Right cardiac atrium (tissue), 5 donors: ENCODE results near the gene RBM17. TPM values are rescaled to one million over a fixed set of nuclear protein-coding genes. Genes with fewer than 3 reads are reported as not detected.
"Not testable (repeated sequence)": the region's sequence is repeated elsewhere in the genome, so short reads cannot be mapped to it uniquely, and the experiment has no call there.

Experiments
- ATAC-seq, 2 donors: fragments of 200-7000 bp; cut with Tn5 transposase; one replicate each; pipeline versions ENCODE4 v1.8.0 to v1.9.1; 2020; ENCODE audit warnings: moderate library complexity in 2 of 2, mild to moderate bottlenecking in 1 of 2
- DNase-seq, 3 donors: peaks; one replicate each; pipeline ENCODE4 v3.0.0-alpha.2; 2020
- H3K27ac ChIP-seq: one replicate; pipeline ENCODE4 v1.5.1; 2013; ENCODE audit warnings: mild to moderate bottlenecking, low read length, control low read depth, moderate library complexity
- H3K27me3 ChIP-seq: one replicate; pipeline ENCODE4 v1.6.1; 2013; ENCODE audit not compliant: control insufficient read depth, insufficient read depth
- H3K4me1 ChIP-seq: one replicate; pipeline ENCODE4 v1.6.1; 2013; ENCODE audit warnings: low read length; ENCODE audit not compliant: control insufficient read depth, insufficient read depth
- H3K4me3 ChIP-seq: one replicate; pipeline ENCODE4 v1.5.1; 2013; ENCODE audit warnings: low read length, control low read depth
- H3K9me3 ChIP-seq: one replicate; pipeline ENCODE4 v1.6.1; 2013; ENCODE audit warnings: low read length; ENCODE audit not compliant: control insufficient read depth
- WGBS: extraction: QIAGEN DNeasy Blood & Tissue Kit; methylation state at CpG from one replicate; pipeline ENCODE4 v1.1.7; 2013; 5-methylcytosine and 5-hydroxymethylcytosine counted together
- intact Hi-C, 4 donors: fragments of 100-400 bp; cut with DNase I; formaldehyde crosslinking; loops; one replicate each; pipeline versions ENCODE4 v1.11.0 to v1.14.0; 2022 to 2023
- polyA plus RNA-seq: library from polyadenylated mRNA; stranded (reverse); fragments of 200-250 nt; gene quantifications from one replicate; pipeline ENCODE4 v1.2.3, GENCODE V29; 2013
- total RNA-seq, 4 donors: library from RNA; stranded (reverse); fragmentation: NEBNext Ultra II Directional; extraction: Animal tissue kit (Norgen Biotek cat#: 25700); gene quantifications; one replicate each; pipeline ENCODE4 v1.2.1, GENCODE V29; 2021
- donor health status: healthy with polysubstance abuse.
- donor health status: DM: no; HTN: yes; CAD: no.
- donor health status: DM: no; HTN: no; CAD: no.
- donor health status: DM: no; HTN: yes; CAD: no; lungs with severe emphysema.
- donor health status: DM: yes; HTN: yes; CAD: no.

Gene RBM17
- total and polyA plus RNA-seq, 5 donors, result 51.0 to 66.5 (median 56.9) TPM

DNA sequence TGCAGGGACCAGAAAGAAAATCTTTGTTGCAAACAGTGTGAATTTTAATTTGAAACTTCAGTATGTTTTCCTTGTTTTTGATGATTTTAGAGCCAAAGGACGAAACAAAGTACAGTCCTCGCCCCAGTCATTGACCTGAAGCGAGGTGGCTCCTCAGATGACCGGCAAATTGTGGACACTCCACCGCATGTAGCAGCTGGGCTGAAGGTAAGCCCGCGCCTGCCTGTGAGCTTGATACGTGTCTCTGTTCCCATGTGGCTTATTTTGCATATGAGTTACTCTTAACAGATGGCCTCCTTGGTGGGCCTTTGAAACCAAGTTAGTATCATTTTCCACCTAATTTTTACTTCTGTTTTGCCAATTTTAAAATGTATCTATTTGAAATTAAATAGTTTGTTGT lies 12.3 kb downstream of the RBM17 start:
- Histone ChIP-seq H3K4me1 (peaks cover 1% of the 10 kb centered on the region), H3K9me3 (no peaks in the 10 kb centered on the region), H3K27me3 (no peaks in the 10 kb centered on the region), H3K27ac (no peak overlapping the region), H3K4me3 (no peak overlapping the region)
- intact Hi-C loops, result loop anchor here in 1 of 4 donors (10.0 kb wide), 1 partner anchor 564 kb away; no protein-coding TSS in a partner anchor
- 89% methylated on average over 8 of the region's 8 CpGs for WGBS
- DNase-seq (no peak), ATAC-seq (no peak)

DNA sequence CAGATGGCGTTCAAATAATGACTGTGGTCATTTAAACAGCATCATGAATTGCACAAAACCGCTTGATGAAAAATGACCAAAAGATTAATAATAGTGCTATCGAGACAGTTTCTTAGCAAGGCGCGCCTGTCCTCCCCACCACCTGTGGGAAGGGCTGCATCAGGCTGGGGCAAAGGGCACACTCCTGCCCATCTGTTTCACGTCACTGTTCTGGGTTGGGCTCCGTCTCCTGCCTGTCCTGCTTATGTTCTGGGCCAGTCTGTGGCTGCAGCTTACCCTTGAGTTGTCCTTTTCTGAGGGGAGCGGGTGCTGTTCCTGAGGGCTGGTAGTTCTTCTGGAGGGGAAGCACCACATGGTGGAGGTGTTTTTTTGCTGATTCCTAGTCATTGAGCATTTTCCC lies 13.3 kb downstream of the RBM17 start:
- DNase-seq (no peak), ATAC-seq (no peak)
- Histone ChIP-seq H3K4me3 (no peak overlapping the region), H3K27ac (no peak overlapping the region), H3K4me1 (no peaks in the 10 kb centered on the region), H3K9me3 (no peaks in the 10 kb centered on the region), H3K27me3 (no peaks in the 10 kb centered on the region)
- WGBS, result 90% methylated on average over 8 of the region's 8 CpGs
- intact Hi-C loops, result loop anchor here in 1 of 4 donors (10.0 kb wide), 1 partner anchor 563 kb away; no protein-coding TSS in a partner anchor

DNA sequence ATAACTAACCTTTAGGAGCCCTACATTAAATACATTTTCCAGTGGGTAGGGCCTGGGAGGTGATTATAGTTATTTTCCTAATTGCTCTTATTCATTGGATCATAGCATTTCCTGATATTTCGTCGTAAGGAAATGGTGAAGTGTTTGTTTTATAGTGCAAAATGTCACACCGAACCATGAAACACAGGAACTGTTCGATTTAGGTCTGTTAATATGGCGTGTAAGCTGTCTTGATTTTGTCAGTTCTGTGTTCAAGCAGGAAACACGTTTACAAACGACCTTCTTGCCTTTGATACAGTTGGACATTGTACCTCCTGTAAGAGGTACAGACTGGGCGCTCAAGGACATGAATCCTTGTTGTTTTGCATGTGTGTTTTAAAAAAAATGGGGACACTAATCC lies 14.8 kb downstream of the RBM17 start:
- H3K4me3 ChIP-seq, result no peak overlapping the region
- H3K27ac ChIP-seq, result no peak overlapping the region
- no peak for ATAC-seq
- intact Hi-C loops, result loop anchor here in 1 of 4 donors (10.0 kb wide), 1 partner anchor 561 kb away; no protein-coding TSS in a partner anchor
- WGBS, result 69% methylated on average over 8 of the region's 8 CpGs
- no peaks in the 10 kb centered on the region for H3K9me3 ChIP-seq
- H3K27me3 ChIP-seq, result no peaks in the 10 kb centered on the region
- no peaks in the 10 kb centered on the region for H3K4me1 ChIP-seq
- DNase-seq, result no peak

DNA sequence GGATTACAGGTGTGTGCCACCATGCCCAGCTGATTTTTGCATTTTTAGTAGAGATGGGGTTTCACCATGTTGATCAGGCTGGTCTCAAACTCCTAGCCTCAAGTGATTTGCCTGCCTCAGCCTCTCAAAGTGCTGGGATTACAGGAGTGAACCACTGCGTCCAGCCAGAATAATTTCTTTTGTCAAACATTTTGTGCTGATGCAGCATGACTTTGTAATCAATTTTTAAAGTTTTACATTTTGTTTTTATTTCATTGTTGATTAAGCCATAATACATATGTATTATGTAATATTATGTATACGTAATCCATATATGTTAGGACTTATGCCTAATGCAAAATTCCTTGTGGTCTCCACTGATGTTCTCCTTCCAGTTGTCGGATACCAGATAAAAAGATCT lies 18.8 kb downstream of the RBM17 start:
- ATAC-seq, DNase-seq, H3K27me3 ChIP-seq, H3K4me1 ChIP-seq, H3K9me3 ChIP-seq, H3K27ac ChIP-seq, H3K4me3 ChIP-seq: not testable (repeated sequence)
- 80% methylated on average over 3 of the region's 3 CpGs for WGBS
- intact Hi-C loops, result loop anchor here in 2 of 4 donors (2.0 to 10.0 kb wide), 3 partner anchors 295 to 557 kb away; no protein-coding TSS in a partner anchor

DNA sequence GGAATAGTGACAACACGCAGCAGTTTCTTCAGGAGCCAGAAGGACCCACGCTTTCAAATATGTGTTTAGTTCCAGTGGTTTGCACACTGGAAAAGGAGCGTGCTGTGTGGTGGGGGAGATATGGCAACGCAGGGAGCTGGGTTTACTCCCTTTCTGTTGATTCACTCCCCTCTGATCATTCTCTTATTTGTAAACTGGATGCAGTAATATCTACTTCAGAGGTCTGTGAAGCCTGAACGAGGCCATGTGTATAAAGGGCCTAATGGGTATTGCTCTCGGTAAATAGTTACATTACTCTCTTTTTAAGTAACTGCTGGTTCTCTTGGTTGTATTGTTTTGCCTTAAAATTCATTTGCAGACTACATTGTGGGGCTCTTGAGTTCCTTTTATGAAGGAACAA lies 19.2 kb downstream of the RBM17 start:
- no peak overlapping the region for H3K27ac ChIP-seq
- no peak overlapping the region for H3K4me3 ChIP-seq
- no peaks in the 10 kb centered on the region for H3K27me3 ChIP-seq
- H3K9me3 ChIP-seq, result no peaks in the 10 kb centered on the region
- 74% methylated on average over 6 of the region's 6 CpGs for WGBS
- intact Hi-C loops, result loop anchor here in 2 of 4 donors (2.0 to 10.0 kb wide), 3 partner anchors 294 to 557 kb away; no protein-coding TSS in a partner anchor
- DNase-seq, result no peak
- no peaks in the 10 kb centered on the region for H3K4me1 ChIP-seq
- no peak for ATAC-seq

DNA sequence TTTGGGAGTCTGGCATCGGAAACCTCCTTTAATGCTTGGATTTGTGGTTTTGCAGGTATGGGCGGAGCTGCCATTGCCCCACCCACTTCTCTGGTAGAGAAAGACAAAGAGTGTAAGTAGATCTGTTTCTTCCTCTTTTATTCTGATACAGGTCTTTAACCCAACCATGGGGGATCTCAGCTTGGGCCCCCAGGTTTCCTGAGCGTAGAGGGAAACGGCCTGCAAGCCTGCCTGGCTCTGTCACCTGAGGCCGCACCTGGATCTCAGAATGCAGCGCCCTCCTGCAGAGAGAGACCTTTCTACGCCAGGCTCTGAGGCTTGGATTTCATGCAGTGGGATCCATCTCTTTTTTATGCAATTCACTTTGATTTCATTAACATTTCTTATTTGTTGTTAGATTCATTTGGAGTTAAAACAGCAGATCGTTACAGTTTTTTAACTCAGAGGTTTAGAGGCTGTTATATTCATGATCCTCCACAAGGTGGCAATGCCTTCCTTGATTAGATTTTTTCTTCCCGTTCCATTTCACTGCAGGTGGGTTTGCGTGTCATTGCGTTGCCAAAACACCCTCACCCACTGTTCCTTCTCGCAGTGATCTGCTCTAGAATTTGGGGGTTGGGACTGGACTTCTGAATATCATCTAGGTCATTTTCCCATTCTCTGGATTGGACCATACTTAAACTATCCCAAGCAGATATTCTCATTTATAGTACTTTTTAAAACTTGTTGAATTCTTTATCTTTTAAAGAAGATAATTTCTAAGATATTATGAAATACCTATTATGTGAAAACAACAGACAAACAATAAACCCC lies 20.0 kb downstream of the RBM17 start:
- H3K4me1 ChIP-seq, result no peaks in the 10 kb centered on the region
- ATAC-seq (peak in 1 of 2 donors; percentile 28), DNase-seq (no peak)
- WGBS, result 45% methylated on average over 12 of the region's 12 CpGs
- intact Hi-C loops, result loop anchor here in 2 of 4 donors (2.0 to 10.0 kb wide), 3 partner anchors 293 to 556 kb away; no protein-coding TSS in a partner anchor
- H3K4me3 ChIP-seq, result no peak overlapping the region
- H3K9me3 ChIP-seq, result no peaks in the 10 kb centered on the region
- no peaks in the 10 kb centered on the region for H3K27me3 ChIP-seq
- H3K27ac ChIP-seq, result no peak overlapping the region

DNA sequence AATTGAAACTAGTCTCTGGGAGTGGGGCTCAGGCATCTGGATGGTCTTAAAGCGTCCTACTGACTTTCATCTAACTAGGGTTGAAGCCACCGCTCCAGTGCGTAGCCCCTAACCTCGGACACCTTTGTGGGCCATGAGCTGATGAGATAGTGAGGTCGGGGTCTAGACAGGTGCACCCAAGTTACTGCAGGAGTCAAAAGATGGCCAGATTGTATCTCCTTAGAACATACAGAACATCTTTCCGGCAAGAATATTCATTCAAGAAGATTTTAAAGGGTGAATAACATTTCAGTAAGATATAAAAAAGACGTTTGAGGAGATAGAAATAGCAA lies 20.6 kb downstream of the RBM17 start:
- intact Hi-C loops, result loop anchor here in 2 of 4 donors (2.0 to 10.0 kb wide), 3 partner anchors 293 to 555 kb away; no protein-coding TSS in a partner anchor
- peaks cover under 1% of the 10 kb centered on the region for H3K4me1 ChIP-seq
- ATAC-seq (peak in 1 of 2 donors; percentile 17), DNase-seq (no peak)
- H3K27me3 ChIP-seq, result no peaks in the 10 kb centered on the region
- WGBS, result 83% methylated on average over 7 of the region's 7 CpGs
- no peaks in the 10 kb centered on the region for H3K9me3 ChIP-seq
- H3K4me3 ChIP-seq, result no peak overlapping the region
- H3K27ac ChIP-seq, result no peak overlapping the region

DNA sequence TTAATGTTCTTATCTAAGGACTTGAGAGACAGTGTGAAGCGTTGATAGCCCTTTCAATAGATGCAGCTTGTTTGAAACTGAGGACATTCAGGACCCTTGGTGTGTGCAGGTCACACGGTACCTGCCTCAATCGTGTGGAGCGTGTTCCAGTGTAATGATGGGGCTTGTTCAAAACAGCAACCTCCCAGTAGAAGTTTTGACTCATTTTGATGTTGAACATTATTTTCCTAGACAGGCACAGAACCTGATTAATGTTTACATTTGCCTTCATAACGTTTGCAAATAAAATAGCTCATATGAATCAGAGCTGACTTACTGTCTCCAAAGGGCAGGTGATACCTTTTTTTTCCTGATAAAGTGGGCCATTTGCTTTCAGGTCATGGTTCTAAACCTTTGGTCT lies 21.3 kb downstream of the RBM17 start:
- ATAC-seq (no peak), DNase-seq (no peak)
- Histone ChIP-seq H3K4me3 (no peak overlapping the region), H3K4me1 (peaks cover 5% of the 10 kb centered on the region), H3K9me3 (no peaks in the 10 kb centered on the region), H3K27ac (no peak overlapping the region), H3K27me3 (no peaks in the 10 kb centered on the region)
- WGBS, result 70% methylated on average over 5 of the region's 5 CpGs
- intact Hi-C loops, result loop anchor here in 3 of 4 donors (5.0 to 10.0 kb wide), 4 partner anchors 37 to 292 kb away; partner anchors contain the start of gene PFKFB3 (in 2 of the 3)

DNA sequence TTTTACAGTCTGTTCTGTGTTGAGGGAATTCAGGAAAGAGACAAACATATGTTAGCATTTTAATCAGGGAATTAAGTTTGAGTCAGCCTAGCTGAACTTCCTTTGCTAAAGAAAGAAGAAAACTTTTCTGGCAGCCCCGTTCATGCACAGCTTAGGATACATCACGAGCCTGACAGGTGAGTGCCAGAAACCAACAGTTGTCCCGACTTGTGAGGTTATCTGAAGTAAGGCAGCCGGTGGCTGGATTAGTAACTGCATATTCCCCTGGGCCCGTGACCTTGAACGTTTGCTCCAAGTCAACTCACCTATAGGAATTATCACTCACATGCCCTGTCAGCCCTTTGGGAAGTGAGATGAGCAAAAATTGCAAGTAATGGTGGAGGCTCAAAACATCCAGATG lies 24.1 kb downstream of the RBM17 start:
- 70% methylated on average over 6 of the region's 6 CpGs for WGBS
- Histone ChIP-seq H3K4me1 (peaks cover 5% of the 10 kb centered on the region), H3K27ac (no peak overlapping the region), H3K27me3 (no peaks in the 10 kb centered on the region), H3K4me3 (no peak overlapping the region), H3K9me3 (no peaks in the 10 kb centered on the region)
- no peak for DNase-seq
- intact Hi-C loops, result loop anchor here in 3 of 4 donors (5.0 to 10.0 kb wide), 4 partner anchors 34 to 289 kb away; partner anchors contain the start of gene PFKFB3 (in 2 of the 3)
- no peak for ATAC-seq

DNA sequence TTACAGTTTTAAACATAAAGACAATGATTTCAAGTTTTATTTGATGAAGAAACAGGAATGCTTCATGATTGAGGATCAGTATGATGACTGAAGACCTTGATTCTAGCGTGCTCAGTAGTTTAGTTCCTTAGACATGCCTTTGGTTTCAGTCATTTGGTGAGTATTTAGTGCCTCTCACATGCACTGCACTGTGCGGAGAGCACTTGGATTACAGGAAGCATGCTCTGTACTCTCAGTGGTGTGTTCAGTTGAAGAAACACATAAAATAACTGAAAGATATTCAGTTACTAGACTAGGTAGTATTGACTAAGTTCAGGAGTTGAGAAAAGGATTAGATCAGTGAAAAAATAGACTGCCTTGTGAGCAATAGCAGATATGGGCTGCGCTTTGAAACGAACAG lies 25.5 kb downstream of the RBM17 start:
- WGBS, result 89% methylated on average over 4 of the region's 4 CpGs
- H3K4me1 ChIP-seq, result peaks cover 5% of the 10 kb centered on the region
- peak overlapping the region; percentile 56 for H3K27ac ChIP-seq
- intact Hi-C loops, result loop anchor here in 3 of 4 donors (5.0 to 10.0 kb wide), 4 partner anchors 33 to 288 kb away; partner anchors contain the start of gene PFKFB3 (in 2 of the 3)
- ATAC-seq (no peak), DNase-seq (no peak)
- H3K4me3 ChIP-seq, result no peak overlapping the region
- no peaks in the 10 kb centered on the region for H3K27me3 ChIP-seq
- no peaks in the 10 kb centered on the region for H3K9me3 ChIP-seq

DNA sequence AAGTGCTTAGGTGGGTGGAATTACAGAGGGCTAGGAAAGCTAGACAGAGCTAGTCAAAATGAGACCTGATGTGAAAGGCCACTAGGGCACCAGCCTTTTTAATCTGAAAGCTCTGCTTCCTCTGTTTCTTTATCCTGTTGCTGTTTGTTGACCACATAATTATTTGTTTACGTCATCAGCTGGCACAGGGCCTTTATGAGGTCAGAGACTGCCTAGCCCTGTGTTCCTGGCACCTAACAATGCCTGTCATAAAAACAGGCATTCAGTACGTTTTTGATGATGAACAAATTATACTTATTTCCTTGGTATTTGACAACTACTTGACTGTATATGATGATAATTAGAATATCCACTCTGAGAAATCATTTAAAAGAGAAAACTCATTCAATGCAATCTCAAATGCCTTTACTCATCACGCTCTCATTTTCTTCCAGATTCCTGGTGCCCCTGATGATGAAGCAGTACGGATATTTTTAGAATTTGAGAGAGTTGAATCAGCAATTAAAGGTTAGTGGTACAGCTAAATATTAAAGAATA lies 26.0 kb downstream of the RBM17 start:
- H3K4me3 ChIP-seq, result no peak overlapping the region
- WGBS, result 48% methylated on average over 4 of the region's 4 CpGs
- intact Hi-C loops, result loop anchor here in 3 of 4 donors (5.0 to 10.0 kb wide), 4 partner anchors 32 to 287 kb away; partner anchors contain the start of gene PFKFB3 (in 2 of the 3)
- peaks cover 5% of the 10 kb centered on the region for H3K4me1 ChIP-seq
- DNase-seq (peak in 1 of 3 donors; percentile 64), ATAC-seq (no peak)
- peak overlapping the region; percentile 56 for H3K27ac ChIP-seq
- H3K27me3 ChIP-seq, result no peaks in the 10 kb centered on the region
- no peaks in the 10 kb centered on the region for H3K9me3 ChIP-seq
